UCSD-AML1 (cell line): Measurements from ENCODE around the gene ADO.
"Not testable (repeated sequence)": the region's sequence is repeated elsewhere in the genome, so short reads cannot be mapped to it uniquely, and the experiment has no call there.

ENCODE experiments used
- DNase-seq: peaks from one replicate; lab custom pipeline; 2025; ENCODE audit not compliant: unreplicated experiment; lab: John Stamatoyannopoulos, UW

Gene ADO

DNA sequence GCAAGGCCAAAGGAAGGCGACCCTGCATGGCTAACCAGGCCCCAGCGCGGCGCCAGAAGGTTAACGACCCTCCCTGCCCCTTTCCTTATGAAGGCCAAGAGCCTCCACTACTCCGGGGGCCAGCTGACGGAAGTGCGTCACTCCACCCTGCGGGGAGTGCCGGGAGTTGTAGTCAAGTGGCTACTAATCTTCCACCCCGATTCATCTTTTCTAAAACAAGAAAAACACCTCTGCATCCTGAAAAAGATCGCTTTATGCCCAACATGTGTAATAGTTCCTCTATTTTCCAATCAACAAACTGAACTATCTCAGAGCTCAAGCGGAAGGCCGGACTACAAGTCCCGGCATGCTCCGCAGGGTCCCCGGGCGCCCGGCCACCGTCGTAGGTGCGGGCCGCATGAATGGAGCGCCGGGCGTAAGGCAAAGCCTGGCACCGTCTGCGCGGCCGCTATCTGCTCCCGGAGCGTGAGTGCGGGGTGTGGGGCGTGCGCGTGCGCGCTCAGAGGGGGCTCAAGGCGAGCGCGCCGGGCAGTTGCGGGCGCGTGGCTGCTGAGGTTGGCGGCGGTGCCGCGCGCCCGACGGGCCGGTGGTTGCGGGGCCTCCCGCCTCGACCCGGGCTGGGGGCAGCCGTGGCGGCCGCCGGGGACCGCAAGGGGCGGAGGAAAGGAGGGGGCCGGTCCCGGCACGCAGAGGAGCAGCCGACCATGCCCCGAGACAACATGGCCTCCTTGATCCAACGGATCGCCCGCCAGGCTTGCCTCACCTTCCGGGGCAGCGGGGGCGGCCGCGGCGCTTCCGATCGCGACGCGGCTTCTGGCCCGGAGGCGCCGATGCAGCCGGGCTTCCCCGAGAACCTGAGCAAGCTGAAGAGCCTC, at the start of gene ADO:
Gene ADO, plus strand, starts transcription at position 365 of the 875 bp plus-strand sequence. Its CDS starts 340 bp downstream, at position 705.
- DNase-seq, result peak; percentile 80

DNA sequence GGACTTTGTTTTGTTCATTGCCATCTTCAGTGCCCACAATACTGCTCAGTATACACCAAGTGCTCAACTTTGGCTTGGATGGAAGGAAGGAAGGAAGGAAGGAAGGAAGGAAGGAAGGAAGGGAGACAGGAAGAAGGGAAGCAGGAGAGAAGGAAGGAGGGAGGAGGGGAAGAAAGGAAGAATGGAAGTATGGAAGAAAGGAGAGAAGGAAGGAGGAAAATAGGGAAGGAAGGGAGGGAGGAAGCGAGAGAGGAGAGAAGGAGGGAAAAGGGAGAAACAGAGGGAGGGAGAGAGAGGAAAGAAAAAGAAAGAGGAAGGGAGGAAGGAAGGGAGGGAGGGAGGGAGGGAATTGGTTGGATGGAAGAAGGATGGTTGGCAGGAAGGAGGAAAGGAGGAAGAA, 49.6 kb upstream of the ADO start:
- no peak for DNase-seq

DNA sequence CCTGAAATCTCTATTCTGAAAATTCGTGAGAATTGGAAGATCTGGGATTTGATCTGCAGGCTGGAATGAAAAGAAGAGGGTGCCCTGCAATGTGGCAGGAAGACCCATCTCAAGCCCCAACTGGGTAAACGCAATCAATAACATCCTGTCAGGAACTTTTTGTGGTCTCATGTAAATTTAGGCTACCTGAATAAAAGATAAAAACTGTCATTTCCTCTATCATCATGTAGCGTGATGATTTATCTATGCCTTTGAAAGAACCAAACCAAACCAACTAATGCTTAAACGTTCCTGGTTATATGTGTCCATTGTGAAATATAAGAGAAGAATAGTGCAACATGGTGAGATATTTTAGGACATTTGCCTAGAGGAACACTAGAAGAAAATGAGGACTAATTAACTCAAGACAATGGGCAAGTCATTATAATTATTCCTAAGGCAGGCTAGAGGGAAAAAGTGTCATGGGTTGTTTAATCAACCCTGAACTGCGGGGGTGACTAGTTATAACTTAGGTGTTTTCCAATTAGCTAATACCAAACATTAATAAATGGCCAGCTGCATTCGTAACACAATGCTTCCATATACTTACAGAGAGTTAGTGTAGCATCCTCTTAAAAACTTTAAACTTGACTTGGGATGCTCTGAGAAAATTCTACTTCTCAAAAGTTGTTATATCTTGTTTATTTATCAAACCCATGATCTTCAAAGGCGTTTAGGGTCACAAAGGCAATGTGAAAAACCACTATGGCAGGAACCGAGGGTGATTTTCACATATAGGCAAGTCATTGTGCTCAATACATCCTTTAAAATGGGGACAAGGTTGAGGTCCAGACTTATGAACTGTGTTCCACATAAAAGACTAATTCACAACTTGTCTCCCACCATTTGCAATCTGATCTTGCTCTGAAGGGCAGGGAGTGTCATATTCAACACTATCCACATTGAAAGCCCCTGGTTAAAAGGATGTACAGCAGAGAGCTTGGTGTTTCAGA, 48.6 kb upstream of the ADO start:
- no peak for DNase-seq

DNA sequence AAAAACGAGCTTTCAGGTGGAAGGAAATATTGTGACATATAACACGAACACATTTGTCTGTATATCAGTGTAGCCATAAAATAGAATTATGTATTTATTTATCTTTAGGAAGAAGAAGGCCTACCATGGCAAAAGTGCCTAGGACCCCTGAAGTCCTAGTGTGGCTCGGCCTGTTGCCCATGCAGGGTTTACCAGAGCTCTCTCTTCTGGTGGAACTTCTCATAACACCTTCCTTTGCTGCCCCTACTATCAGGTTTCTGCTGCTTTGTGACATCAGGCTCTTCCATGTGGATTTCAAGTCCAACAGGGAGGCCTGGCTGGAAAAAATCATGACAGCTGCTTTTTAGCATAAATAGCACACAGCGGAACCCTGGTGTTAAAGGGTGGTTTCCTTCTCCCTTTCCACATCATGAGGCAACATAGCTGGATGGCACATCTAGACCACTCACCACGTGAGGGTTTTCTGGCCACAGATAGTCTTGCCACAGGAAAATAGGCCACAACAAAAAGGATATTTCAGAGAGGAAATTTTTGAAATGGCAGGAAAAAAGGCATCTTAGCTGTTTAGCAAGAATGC, 44.8 kb upstream of the ADO start:
- DNase-seq, result peak; percentile 40

DNA sequence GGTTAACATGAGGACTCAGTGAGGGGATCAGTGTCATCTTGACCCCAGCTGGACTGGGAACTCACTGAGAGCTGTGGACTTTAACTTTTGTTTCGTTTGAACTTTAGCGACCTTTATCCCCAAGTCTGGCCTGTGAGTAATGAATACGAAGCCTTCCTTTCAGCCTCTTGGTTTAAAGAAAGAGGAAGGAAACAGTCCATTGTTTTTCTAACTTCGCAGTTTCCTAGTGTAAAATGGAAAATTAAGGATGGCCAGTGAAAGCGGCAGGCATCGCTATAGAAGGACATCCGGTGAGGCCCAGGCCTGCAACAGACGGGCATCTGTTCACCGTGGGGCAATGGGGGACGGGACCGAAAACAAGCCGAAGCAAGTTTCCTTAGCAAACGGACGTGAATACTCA, 44.1 kb upstream of the ADO start:
- peak; percentile 69 for DNase-seq

DNA sequence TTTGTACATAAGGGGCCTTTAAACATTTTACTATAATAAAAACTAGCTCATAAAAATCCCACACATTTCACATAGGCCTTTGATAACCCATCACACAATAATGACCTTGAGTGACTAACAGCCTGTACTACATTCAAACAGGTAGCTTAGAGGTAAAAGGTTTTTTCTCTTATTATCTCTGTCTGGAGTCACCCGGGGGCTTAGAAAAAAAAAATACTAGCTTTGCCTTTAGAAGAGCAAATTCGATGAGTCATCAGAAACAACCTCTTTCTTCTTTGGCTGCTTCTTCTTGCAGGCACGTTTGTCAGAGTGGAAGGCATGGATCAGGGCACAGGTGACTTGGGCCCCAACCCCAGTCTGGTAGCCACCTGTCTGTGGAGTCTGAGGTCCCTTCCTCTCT, 43.4 kb upstream of the ADO start:
- DNase-seq, result peak; percentile 15

DNA sequence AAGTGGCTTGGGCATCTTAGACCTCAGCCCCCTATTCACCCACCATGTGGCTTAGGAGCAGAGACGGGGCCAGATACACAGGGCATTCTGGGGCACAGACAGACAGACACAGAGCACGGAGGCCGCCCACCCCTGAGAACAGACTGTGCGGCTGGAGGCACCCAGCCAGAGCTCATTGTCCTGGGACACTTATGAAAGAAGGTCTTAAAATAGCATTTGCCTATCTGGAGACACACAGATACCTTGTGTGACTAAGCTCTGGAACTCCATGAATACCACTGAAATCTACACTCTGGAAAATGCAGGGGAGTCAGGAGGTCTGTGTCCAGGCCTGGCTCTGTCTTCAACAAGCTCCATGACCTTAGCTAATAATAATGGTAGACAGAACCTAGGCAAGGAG, 41.4 kb upstream of the ADO start:
- no peak for DNase-seq

DNA sequence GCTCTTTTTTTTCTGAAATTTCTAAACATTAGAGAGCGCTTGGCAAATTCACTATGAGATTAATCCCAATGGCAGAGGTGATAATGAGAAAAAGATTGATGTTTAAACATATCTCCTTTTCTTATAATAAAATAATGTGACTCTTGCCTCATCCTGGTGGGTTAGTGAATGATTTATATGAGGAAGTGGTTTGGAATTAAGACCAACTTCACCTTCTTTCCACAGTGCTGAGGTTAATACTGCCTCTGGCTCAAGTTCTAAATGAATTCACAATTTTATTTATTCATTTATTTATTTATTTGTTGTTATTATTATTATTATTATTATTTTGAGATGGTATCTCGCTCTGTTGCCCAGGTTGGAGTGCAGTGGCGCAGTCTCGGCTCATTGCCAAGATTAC, 40.5 kb upstream of the ADO start:
- no peak for DNase-seq

DNA sequence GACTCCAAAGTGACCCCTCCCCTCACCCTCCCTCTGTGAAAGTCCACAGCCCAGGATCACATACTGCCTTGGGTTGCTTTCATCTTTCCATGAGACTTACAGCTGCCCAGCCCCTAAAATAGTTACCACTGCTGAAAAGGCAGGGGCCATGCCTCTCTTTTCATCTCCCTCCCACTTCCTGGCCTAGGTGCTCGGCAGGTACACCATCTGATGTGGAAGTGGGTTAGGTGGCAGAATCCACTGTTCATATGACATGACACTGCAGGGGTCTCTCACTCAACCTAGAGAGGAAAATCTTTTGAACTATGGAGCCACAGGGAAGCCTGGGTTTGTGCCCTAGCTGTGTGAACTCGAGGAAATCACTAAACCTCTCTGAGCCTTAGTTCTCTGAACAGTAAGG, 38.8 kb upstream of the ADO start:
- DNase-seq, result no peak

DNA sequence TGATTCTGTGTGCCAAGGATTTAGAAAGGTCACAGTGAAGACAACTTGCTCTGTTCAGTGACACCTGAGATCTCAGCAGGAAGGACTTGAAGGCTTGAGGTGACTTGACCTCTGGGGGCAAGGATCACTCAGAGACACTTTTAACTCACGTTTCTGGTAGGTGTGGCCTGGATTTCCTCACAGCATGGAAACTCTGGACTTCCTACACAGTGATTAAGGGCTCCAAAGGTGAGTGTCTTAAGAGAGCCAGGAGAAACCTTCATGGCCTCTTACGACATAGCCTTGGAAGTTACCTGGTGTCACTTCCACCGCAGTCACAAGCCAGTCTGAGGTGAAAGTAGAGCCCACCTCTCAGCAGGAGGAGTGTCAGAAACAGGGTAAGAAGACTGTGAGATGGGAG, 38.1 kb upstream of the ADO start:
- DNase-seq, result no peak

DNA sequence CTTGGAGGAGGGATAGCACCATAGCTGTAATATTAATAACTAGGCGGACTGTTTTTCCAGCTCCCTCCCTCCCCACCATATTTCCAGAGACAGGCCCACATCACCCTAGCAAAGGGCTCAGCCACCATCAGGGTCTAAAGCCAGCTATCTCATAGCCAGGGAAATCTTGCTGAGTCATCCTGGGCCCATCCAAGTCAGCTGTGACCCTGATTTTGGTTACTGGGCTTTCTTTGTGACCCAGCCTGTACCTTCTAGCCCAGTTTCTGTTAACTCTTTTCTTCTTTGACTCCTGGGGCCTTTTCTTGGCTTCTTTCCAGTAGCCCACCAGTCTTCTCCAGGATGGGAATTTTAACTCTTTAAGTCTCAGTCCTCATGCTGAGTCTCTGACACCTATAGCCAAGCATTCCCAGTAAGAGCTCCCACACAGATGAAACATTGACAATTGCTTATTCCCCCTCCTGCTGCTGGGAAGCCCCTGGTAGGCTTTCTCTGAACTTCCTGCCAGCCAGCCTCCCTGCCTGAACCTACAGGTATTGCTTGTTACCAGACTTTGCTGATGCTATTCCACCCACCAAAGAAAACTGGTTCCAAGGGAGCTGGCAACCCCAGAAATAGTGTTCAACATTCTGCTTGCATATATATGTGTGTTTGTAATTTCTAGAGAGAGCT, 34.8 kb upstream of the ADO start:
- no peak for DNase-seq

DNA sequence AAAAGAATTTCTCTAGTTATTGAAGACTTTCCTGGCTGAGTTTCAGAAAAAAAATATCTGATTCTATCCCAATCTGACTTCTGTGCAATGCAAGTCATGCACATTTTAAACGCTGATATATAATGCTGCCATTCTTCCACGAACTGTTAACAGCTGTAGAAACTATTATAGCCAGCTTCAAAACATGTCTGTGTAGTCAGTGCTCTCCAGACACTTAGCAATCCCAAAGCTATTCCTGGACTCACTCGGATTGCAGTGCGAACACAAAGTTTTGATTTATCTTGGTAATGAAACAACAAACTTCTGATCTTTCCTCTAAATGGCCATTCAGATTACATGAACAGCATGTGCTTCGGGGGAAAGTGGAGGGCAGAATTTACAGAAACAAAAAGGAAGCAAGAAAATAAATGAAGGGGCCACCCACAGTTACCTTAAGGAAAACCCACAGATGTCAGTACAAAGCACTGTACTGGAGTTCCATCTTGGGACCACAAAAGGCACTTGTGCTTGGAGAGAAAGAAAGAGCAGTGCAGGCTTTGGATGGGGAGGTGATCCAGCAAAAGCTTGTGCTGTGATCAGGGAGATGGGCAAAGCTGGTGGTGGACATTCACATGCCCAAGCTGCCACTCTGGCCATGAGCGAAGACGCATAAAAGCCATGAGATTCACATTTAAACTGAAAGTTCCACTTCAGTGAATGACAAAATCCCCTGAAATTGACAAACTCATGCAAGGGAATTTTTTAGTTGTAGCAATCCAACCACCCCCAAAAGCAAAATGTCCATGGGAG, 32.1 kb upstream of the ADO start:
- no peak for DNase-seq

DNA sequence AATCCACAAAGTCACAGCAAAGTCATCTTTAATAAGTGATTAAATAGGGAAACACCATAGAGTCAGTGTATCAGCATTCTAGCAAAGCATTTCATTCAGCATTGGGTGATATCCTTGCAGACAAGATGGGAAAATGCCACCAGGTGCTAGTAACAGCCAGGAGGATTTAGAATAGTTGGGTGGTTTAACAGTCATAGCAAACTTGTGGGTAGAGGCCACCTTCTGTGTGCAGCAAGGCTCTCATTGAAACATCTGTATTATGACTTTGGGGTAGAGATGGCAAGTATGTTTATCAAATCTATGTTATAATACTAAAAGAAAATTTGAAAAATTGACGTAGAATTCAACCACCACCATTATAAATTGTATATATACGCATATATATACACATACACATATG, 26.4 kb upstream of the ADO start:
- no peak for DNase-seq

DNA sequence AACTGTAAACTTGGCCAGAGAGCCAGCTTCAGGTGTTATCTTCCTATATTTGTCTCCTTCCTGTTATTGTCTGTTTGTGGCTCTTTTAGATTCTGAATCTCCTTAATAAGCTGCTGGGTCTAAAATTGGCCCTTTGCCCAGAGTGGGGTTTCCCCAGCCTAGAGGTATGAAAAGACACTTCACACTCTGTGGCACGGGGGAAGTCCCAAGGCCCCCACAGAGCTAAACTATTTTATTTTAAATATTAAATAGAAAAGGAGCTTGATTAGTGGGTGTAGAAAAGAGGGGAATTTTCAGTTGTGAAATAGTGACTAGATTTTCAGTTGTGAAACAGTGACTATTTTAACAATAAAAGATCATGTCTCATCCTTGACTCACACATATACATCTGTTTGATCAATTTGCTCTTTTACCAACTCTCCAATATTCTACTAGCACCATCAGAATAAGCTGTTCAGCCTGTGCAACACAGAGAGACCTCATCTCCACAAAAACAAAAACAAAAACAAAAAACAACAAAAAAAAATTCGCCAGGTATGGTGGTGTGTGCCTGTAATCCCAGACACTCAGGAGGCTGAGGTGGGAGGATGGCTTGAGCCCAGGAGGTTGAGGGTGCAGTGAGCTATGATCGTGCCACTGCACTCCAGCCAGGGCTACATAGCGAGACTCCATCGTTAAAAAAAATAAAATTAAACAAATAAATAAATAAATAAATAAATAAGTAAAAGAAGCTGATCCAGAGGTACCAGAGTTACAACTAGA, 24.9 kb upstream of the ADO start:
- DNase-seq, result no peak

DNA sequence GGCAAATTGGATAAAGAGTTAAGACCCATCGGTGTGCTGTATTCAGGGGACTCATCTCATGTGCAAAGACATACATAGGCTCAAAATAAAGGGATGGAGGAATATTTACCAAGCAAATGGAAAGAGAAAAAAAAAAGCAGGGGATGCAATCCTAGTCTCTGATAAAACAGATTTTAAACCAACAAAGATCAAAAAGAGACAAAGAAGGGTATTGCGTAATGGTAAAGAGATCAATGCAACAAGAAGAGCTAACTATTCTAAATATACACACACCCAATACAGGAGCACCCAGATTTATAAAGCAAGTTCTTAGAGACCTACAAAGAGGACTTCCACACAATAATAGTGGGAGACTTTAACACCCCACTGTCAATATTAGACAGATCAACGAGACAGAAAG, 20.0 kb upstream of the ADO start:
- DNase-seq, result not testable (repeated sequence)

DNA sequence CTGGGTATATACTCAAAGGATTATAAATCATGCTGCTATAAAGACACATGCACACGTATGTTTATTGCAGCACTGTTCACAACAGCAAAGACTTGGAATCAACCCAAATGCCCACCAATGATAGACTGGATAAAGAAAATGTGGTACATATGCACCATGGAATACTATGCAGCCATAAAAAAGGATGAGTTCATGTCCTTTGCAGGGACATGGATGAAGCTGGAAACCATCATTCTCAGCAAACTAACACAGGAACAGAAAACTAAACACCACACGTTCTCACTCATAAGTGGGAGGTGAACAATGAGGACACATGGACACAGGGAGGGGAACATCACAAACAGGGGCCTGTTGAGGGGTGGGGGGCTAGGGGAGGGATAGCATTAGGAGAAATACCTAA, 16.2 kb upstream of the ADO start:
- DNase-seq, result not testable (repeated sequence)

DNA sequence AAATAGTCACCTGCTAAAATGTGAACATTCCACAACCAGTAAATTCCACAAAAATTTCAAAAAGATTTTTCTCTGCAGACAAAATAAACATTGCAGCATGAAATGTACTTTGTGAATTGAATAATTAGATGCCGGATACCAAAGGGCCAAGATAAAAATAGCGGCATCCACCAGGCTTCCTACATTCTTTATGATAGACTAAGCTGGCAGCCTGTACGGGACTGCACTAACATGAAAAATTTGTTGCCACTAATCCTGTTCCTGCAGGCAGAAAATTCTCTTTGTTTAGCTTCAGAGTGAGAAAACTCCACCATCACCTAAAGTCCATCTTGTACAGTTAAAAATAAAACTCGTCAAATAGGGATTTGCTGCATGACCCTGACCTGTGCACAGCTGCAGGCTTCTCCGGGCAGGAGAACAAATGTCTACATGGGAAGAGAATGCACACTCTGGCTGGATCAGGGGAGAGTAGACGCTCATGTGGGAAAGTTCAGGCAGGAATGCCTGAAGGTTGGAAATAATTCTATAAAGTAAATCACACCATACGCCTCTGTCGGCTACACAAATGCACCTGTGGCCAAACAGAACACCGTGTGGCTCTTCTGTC, 15.6 kb upstream of the ADO start:
- DNase-seq, result no peak

DNA sequence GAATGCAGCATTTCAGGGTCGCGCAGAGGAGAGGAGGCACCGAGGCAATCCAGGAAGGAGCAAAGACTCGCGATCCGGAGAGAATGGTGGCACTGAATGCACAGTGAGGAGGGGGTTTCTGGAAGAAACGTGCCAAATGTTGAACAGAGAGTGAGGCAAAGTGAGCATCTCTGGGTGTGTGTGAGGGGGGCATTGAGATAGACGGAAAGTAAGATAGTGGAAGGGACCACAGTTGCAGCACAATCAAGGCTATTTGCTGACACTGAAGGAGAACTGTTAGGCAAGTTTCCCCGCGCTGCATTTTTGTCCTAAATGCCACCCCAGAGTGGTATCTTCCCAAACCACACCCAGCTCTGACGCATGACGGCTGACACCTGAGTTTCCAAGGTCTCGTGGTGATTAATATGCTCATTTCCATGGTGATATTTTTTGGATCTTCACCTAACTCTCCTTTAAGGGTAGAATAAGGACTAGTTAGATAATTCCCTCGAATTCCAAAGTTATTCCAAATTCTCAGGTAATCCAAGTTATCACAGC, 14.4 kb upstream of the ADO start:
- DNase-seq, result no peak

DNA sequence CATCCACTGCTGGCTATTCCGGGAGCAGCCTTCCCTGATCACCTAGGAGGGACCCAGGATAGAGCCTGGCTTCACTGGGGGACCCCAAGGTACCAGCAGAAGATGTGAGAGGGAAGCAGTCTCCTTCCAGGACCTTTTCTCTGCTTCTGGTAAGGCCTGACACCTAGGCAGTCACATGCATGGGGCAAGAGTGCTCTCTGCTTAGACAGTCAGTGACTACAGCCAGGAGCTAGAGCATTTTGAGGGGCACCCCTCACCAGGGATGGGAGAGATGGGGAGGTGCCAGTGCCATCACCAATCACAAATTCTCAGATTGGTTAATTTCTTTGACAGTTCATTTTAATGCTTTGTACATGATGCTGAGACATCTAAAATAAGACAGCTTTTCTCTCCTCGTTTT, 13.9 kb upstream of the ADO start:
- DNase-seq, result no peak
